ENCODE data around the gene KLHL1. TPM values are rescaled to one million over a fixed set of nuclear protein-coding genes. Genes with fewer than 3 reads are reported as not detected.

The KLHL1 gene
- total and polyA plus RNA-seq, 10 donors: 0.02 TPM; not detected in 9

DNA sequence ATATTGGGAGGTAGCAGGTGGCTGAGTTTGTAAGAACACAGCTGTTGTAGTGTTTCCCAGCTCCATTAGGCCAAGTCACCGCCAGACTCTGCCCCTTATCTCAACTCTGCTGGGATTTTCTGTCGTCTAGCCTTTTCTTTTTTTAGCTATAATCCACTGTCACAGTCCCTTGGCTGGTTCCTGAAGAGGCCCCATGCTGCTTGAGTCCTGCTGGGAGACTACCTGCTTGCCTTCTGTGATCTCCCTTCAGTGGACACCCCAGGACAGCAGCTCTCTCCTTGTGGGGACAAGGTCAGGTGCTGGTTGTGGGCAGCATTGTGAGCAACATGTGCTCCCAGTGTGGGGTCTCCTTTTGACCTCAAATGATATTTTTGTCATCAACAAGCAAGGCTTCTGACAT lies 195.6 kb downstream of the KLHL1 start:
- WGBS, 5 donors: 56 to 72% (median 64%) methylated on average over 2 of the region's 2 CpGs
- TF ChIP-seq, protein P1, sequence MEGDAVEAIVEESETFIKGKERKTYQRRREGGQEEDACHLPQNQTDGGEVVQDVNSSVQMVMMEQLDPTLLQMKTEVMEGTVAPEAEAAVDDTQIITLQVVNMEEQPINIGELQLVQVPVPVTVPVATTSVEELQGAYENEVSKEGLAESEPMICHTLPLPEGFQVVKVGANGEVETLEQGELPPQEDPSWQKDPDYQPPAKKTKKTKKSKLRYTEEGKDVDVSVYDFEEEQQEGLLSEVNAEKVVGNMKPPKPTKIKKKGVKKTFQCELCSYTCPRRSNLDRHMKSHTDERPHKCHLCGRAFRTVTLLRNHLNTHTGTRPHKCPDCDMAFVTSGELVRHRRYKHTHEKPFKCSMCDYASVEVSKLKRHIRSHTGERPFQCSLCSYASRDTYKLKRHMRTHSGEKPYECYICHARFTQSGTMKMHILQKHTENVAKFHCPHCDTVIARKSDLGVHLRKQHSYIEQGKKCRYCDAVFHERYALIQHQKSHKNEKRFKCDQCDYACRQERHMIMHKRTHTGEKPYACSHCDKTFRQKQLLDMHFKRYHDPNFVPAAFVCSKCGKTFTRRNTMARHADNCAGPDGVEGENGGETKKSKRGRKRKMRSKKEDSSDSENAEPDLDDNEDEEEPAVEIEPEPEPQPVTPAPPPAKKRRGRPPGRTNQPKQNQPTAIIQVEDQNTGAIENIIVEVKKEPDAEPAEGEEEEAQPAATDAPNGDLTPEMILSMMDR (IDR thresholded peaks at IDR 0.05 in 8 of 11, conservative IDR thresholded peaks at IDR 0.05 in 3 of 11): no peak
- no peak for TF ChIP-seq POLR2A (IDR thresholded peaks at IDR 0.05)
- no peak for TF ChIP-seq POLR2AphosphoS5 (IDR thresholded peaks at IDR 0.05)
- Histone ChIP-seq H3K4me1 (no peaks in the 10 kb centered on the region), H3K9me3 (peaks cover 0 to 20% (median 5%) of the 10 kb centered on the region in 8 donors), H3K27me3 (replicated peaks in 1 of 7) (no peaks in the 10 kb centered on the region), H3K36me3 (no peaks in the 10 kb centered on the region), H3K27ac (no peak overlapping the region), H3K4me3 (no peak overlapping the region)
- DNase-seq: no peak
- intact Hi-C loops (cut with DNase I; ENCODE audit: low total_unique reads): no loop called here

DNA sequence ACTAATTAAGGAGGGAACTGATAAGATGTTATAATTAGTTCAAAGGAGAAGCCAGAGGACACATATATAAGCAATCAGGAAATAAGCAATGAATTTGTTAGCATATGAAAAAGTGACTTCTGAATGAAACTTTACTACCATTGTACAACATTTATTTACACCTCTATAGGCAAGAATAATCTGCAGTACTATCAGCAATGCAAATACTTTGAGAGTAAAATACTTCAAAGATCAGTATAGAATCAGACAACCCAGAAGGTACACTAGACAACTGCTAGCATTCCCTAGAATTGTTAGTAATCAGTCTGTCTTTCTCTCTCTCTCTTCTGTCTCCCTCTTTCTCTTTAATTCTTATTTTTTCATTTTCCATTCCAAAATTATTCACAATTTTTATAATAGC lies 197.5 kb downstream of the KLHL1 start:
- no peaks in the 10 kb centered on the region for H3K4me1 ChIP-seq
- no peaks in the 10 kb centered on the region for H3K36me3 ChIP-seq
- H3K27me3 ChIP-seq (replicated peaks in 1 of 7): no peaks in the 10 kb centered on the region
- H3K4me3 ChIP-seq: no peak overlapping the region
- peaks cover 0 to 15% (median 4%) of the 10 kb centered on the region in 8 donors for H3K9me3 ChIP-seq
- intact Hi-C loops (cut with DNase I; ENCODE audit: low total_unique reads): no loop called here
- TF ChIP-seq POLR2A (IDR thresholded peaks at IDR 0.05) (no peak), POLR2AphosphoS5 (IDR thresholded peaks at IDR 0.05) (no peak)
- TF ChIP-seq, protein P1 (IDR thresholded peaks at IDR 0.05 in 8 of 11, conservative IDR thresholded peaks at IDR 0.05 in 3 of 11): no peak
- no peak for DNase-seq
- no peak overlapping the region for H3K27ac ChIP-seq

DNA sequence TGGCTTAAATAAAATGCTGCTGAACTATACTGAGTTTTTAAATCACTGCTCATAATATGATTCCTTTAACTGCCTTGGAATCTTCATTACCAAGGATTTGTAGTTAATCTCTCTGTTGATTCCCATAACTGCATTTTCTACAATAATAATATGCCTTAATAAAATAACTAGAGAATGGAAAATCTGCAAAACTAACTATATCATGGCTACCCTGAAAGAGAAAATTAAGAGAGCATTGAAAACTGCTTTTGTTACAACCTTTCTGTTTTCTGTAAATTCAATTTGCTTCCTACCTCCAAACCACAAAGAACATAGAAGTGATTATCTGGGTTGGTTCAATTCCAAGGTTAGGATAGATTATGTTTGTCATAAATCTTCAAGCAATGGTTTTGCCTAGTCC lies 203.5 kb downstream of the KLHL1 start:
- Histone ChIP-seq H3K4me1 (no peaks in the 10 kb centered on the region), H3K4me3 (no peak overlapping the region), H3K27ac (no peak overlapping the region), H3K27me3 (replicated peaks in 1 of 7) (no peaks in the 10 kb centered on the region), H3K36me3 (no peaks in the 10 kb centered on the region), H3K9me3 (peaks cover 0 to 5% (median 2%) of the 10 kb centered on the region in 8 donors)
- TF ChIP-seq POLR2A (IDR thresholded peaks at IDR 0.05) (no peak), POLR2AphosphoS5 (IDR thresholded peaks at IDR 0.05) (no peak)
- TF ChIP-seq, protein P1 (IDR thresholded peaks at IDR 0.05 in 8 of 11, conservative IDR thresholded peaks at IDR 0.05 in 3 of 11): no peak
- DNase-seq: no peak
- intact Hi-C loops (cut with DNase I; ENCODE audit: low total_unique reads): no loop called here

DNA sequence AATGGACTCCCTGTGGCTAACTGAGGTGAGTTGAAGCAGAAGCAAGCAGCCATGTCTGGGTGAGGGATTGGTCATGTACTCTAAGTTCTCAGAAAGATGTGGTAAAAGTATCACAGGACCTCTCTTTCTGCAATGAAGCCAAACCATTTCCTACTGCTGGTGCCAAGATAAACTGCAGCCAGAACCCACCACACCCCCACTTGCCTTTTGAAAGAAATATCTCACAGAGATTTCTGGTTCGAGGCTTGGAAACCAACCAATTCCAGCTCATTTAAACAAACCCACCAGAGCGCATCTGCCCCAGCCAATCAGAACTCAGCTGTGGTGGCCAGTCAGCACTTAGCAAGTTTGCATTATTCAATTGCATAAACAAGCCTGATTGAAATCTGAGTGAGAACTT lies 205.2 kb downstream of the KLHL1 start:
- DNase-seq: no peak
- 55 to 79% (median 61%) methylated on average over 2 of the region's 2 CpGs for WGBS, 5 donors

More for the DNA sequence above, 205.2 kb downstream of the KLHL1 start:
- no peak overlapping the region for H3K4me3 ChIP-seq
- TF ChIP-seq POLR2AphosphoS5 (IDR thresholded peaks at IDR 0.05) (no peak), POLR2A (IDR thresholded peaks at IDR 0.05) (no peak)
- TF ChIP-seq, protein P1 (IDR thresholded peaks at IDR 0.05 in 8 of 11, conservative IDR thresholded peaks at IDR 0.05 in 3 of 11): no peak
- intact Hi-C loops (cut with DNase I; ENCODE audit: low total_unique reads): no loop called here
- H3K4me1 ChIP-seq: no peaks in the 10 kb centered on the region
- no peaks in the 10 kb centered on the region for H3K27me3 ChIP-seq (replicated peaks in 1 of 7)
- no peak overlapping the region for H3K27ac ChIP-seq
- H3K36me3 ChIP-seq: no peaks in the 10 kb centered on the region
- H3K9me3 ChIP-seq: peaks cover 0 to 12% (median 2%) of the 10 kb centered on the region in 8 donors

Data from spleen (tissue), 11 donors.